GM12892 (cell line): Measurements from ENCODE around the gene DOCK1.

Experiments
- DNase-seq: peaks from one replicate; pipeline ENCODE4 v3.0.0; 2011; ENCODE audit not compliant: insufficient read length
- FAIRE-seq: peaks from 2 replicates; lab custom pipeline; 2011; peaks lifted over from hg19 to GRCh38; lab: Jason Lieb, UNC
- POLR2A ChIP-seq: IDR thresholded peaks from 2 replicates; pipeline ENCODE4 v1.6.1; 2011; ENCODE audit warnings: low read depth, low read length, control low read depth
- POLR2AphosphoS5 ChIP-seq: IDR thresholded peaks from 2 replicates; pipeline ENCODE4 v1.6.1; 2011; ENCODE audit warnings: low read depth, low read length, control low read depth
- TAF1 ChIP-seq: IDR thresholded peaks from 2 replicates; pipeline ENCODE4 v1.6.1; 2011; ENCODE audit warnings: low read depth, mild to moderate bottlenecking, control low read depth, low read length, borderline replicate concordance

The DOCK1 gene

GRCh38 chr10:127496035-127496434, 590.8 kb downstream of the DOCK1 start:
- TF ChIP-seq POLR2A (no peak), POLR2AphosphoS5 (no peak), TAF1 (no peak)
- DNase-seq (no peak), FAIRE-seq (no peak)

GRCh38 chr10:127497685-127498084, 592.5 kb downstream of the DOCK1 start:
- FAIRE-seq: no peak
- TF ChIP-seq POLR2A: no peak
- no peak for DNase-seq

DNA sequence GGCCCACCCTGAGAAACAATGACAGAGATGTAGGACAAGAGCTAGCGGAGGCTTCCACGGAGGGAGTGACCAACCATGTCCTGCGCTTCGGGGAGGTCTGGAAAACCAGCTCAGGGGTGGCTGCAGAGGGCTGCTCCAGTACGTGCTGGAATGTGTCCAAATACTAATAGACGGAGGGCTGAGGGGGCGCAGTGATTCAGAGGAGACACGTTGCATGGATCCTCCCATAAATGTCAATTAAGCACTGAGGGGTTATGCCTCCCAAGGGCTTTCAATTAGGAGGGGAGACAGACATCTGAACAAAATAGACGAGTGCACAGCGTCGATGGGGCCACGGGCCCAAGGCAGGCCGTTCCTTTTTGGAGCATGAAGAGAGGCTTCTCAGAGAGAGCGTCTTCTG, 592.9 kb downstream of the DOCK1 start:
- DNase-seq (no peak), FAIRE-seq (no peak)
- TF ChIP-seq POLR2AphosphoS5 (no peak), POLR2A (no peak), TAF1 (no peak)

DNA sequence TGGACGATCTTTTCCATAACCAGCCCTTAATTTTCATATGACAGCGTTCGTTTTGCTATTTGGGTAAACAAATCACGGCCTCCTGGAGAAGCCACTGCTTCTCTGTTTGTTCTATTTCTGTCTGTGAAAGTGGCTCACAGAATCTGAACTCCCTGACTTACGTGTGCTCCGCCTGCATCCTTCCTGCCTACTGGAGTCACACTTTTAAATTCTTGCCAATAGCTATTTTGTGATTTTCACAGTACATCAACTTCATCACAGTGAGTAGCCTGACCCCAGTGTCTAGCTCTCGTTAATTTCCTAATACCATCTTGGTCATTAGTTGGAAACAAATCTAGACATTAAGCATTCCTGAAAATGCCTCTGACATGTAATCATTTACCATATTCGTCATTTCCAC, 594.9 kb downstream of the DOCK1 start:
- DNase-seq: no peak

More for the DNA sequence above, 594.9 kb downstream of the DOCK1 start:
- TF ChIP-seq POLR2AphosphoS5 (no peak), POLR2A (no peak), TAF1 (no peak)
- no peak for FAIRE-seq
